Vagina (tissue), 2 donors: ENCODE data around the gene MYADM.

ENCODE experiments used
- POLR2A ChIP-seq, 2 donors: fragments of 450-650 bp; IDR thresholded peaks; one replicate each; pipeline ENCODE4 v1.6.1; 2017; ENCODE audit warnings: antibody characterized with exemption in 2 of 2, mild to moderate bottlenecking in 2 of 2, moderate library complexity in 2 of 2
- POLR2AphosphoS5 ChIP-seq, 2 donors: sonication (generic); formaldehyde crosslinking; IDR thresholded peaks; one replicate each; pipeline ENCODE4 v1.9.0; 2017; ENCODE audit warnings: antibody characterized with exemption in 2 of 2, mild to moderate bottlenecking in 2 of 2, low read depth in 1 of 2; ENCODE audit not compliant: insufficient read depth in 1 of 2
- TF ChIP-seq, protein P1 (sequence below), 3 experiments: fragments of 450-650 bp in 2 of 3; fragments of 200-600 bp in 1 of 3; sonication (generic) in 1 of 3; IDR thresholded peaks; one replicate each; pipeline ENCODE4 v1.5.1; 2017 to 2019; ENCODE audit warnings: antibody characterized with exemption in 3 of 3, mild to moderate bottlenecking in 2 of 3, moderate library complexity in 2 of 3

DNA sequence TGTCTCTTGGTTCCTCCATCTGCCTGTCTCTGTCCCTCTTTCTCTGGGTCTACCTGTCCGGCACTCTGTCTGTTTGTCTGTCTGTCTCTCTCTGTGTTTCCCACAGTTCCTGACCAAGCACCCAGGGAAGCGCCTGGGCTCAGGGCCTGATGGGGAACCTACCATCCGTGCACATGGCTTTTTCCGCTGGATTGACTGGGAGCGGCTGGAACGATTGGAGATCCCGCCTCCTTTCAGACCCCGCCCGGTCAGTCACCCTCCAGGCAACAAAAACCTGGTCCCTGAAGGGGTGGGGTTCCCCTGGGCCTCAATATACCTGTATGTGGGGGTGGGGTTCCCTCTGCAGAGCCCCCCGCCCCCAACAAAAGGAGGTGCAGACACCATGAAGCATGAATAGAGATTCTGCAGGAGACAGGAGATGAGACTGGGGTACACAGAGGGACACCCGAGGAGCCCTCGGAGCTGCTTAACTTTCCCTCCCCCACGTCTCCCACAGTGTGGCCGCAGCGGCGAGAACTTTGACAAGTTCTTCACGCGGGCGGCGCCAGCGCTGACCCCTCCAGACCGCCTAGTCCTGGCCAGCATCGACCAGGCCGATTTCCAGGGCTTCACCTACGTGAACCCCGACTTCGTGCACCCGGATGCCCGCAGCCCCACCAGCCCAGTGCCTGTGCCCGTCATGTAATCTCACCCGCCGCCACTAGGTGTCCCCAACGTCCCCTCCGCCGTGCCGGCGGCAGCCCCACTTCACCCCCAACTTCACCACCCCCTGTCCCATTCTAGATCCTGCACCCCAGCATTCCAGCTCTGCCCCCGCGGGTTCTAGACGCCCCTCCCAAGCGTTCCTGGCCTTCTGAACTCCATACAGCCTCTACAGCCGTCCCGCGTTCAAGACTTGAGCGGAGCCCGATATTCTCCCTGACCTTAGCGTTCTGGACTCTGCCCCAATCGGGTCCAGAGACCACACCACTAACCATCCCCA lies 38.8 kb downstream of the MYADM start:
- TF ChIP-seq, protein P1, sequence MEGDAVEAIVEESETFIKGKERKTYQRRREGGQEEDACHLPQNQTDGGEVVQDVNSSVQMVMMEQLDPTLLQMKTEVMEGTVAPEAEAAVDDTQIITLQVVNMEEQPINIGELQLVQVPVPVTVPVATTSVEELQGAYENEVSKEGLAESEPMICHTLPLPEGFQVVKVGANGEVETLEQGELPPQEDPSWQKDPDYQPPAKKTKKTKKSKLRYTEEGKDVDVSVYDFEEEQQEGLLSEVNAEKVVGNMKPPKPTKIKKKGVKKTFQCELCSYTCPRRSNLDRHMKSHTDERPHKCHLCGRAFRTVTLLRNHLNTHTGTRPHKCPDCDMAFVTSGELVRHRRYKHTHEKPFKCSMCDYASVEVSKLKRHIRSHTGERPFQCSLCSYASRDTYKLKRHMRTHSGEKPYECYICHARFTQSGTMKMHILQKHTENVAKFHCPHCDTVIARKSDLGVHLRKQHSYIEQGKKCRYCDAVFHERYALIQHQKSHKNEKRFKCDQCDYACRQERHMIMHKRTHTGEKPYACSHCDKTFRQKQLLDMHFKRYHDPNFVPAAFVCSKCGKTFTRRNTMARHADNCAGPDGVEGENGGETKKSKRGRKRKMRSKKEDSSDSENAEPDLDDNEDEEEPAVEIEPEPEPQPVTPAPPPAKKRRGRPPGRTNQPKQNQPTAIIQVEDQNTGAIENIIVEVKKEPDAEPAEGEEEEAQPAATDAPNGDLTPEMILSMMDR (IDR thresholded peaks at IDR 0.05), result peak; percentile 19 to 66 (median 38)
- TF ChIP-seq POLR2AphosphoS5 (IDR thresholded peaks at IDR 0.05; ENCODE audit: insufficient read depth in 1 of 2, low read depth in 1 of 2) (no peak), POLR2A (IDR thresholded peaks at IDR 0.05) (no peak)
